Amniotic stem cell (primary cell): Measurements from ENCODE around the gene KCNN4.
A peak's percentile ranks its signal among the peaks of the same experiment; 100 is the strongest.
"Not testable (repeated sequence)": the region's sequence is repeated elsewhere in the genome, so short reads cannot be mapped to it uniquely, and the experiment has no call there.

Source experiments
- DNase-seq: peaks from one replicate; lab custom pipeline; 2025; lab: John Stamatoyannopoulos, UW

KCNN4 gene

GRCh38 chr19:43774103-43774939 is 6.5 kb downstream of the KCNN4 start:
- DNase-seq: no peak

- DNase-seq: no peak
These were observed 7.1 kb downstream of the KCNN4 start for GRCh38 chr19:43773725-43774102.

- no peak for DNase-seq
These were observed 11.5 kb downstream of the KCNN4 start for GRCh38 chr19:43769256-43769655.

- DNase-seq: no peak
These were observed 12.3 kb downstream of the KCNN4 start for GRCh38 chr19:43768273-43769050.

GRCh38 chr19:43767818-43768217 is 13.0 kb downstream of the KCNN4 start:
- DNase-seq: no peak

- no peak for DNase-seq
These were observed 13.5 kb downstream of the KCNN4 start for GRCh38 chr19:43767316-43767715.

- DNase-seq: no peak
These were observed 14.1 kb downstream of the KCNN4 start for GRCh38 chr19:43766755-43767043.

GRCh38 chr19:43765109-43765876 is 15.5 kb downstream of the KCNN4 start:
- peak; percentile 93 for DNase-seq

GRCh38 chr19:43764684-43765083 is 16.1 kb downstream of the KCNN4 start:
- DNase-seq: not testable (repeated sequence)

GRCh38 chr19:43763473-43763939 is 17.3 kb downstream of the KCNN4 start:
- no peak for DNase-seq

- no peak for DNase-seq
These were observed 18.0 kb downstream of the KCNN4 start for GRCh38 chr19:43762814-43763213.

- DNase-seq: no peak
These were observed 19.8 kb downstream of the KCNN4 start for GRCh38 chr19:43760941-43761340.

- DNase-seq: no peak
These were observed 21.3 kb downstream of the KCNN4 start for GRCh38 chr19:43759515-43759914.

GRCh38 chr19:43755256-43755801 is 25.4 kb downstream of the KCNN4 start:
- DNase-seq: no peak

- peak; percentile 93 for DNase-seq
These were observed 26.1 kb downstream of the KCNN4 start, which contains the start of gene SMG9 for GRCh38 chr19:43754503-43755255. Gene SMG9, minus strand, starts transcription at chr19:43754962. Its CDS starts 4,221 bp downstream, at chr19:43750741.

GRCh38 chr19:43754253-43754502 is 26.6 kb downstream of the KCNN4 start:
- no peak for DNase-seq

GRCh38 chr19:43752287-43752875 is 28.4 kb downstream of the KCNN4 start:
- no peak for DNase-seq

- DNase-seq: no peak
These were observed 29.1 kb downstream of the KCNN4 start for GRCh38 chr19:43751466-43752220.

- DNase-seq: no peak
These were observed 30.9 kb downstream of the KCNN4 start for GRCh38 chr19:43749898-43750297.

GRCh38 chr19:43749152-43749551 is 31.6 kb downstream of the KCNN4 start:
- no peak for DNase-seq

GRCh38 chr19:43748685-43749084 is 32.1 kb downstream of the KCNN4 start:
- no peak for DNase-seq
